NCI-H748 (cell line): Measurements from ENCODE around the gene SAC3D1.
"Not testable (repeated sequence)": the region's sequence is repeated elsewhere in the genome, so short reads cannot be mapped to it uniquely, and the experiment has no call there.

Experiments used
- DNase-seq: peaks from one replicate; lab custom pipeline; 2025; ENCODE audit not compliant: unreplicated experiment; lab: John Stamatoyannopoulos, UW

Gene SAC3D1

GRCh38 chr11:65023502-65023901 lies 17.5 kb upstream of the SAC3D1 start:
- not testable (repeated sequence) for DNase-seq

DNA sequence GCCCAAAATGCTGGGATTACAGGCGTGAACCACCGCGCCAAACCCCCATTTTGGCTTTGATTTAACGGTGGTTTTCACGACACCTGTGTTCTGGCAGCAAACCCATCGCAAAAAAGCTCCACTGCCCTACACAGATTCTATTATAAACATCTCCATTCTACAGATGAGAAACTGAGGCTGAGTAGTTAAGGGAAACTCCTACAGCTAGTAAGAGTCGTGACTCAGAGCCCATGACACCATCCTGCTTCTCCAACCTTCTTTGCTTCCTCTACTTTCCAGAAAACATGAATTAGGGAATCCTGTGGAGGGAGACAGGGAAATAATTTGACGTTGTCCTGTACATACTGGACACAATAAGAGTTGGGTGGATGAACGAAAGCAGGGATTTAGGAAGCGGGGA lies 14.2 kb upstream of the SAC3D1 start:
- no peak for DNase-seq

DNA sequence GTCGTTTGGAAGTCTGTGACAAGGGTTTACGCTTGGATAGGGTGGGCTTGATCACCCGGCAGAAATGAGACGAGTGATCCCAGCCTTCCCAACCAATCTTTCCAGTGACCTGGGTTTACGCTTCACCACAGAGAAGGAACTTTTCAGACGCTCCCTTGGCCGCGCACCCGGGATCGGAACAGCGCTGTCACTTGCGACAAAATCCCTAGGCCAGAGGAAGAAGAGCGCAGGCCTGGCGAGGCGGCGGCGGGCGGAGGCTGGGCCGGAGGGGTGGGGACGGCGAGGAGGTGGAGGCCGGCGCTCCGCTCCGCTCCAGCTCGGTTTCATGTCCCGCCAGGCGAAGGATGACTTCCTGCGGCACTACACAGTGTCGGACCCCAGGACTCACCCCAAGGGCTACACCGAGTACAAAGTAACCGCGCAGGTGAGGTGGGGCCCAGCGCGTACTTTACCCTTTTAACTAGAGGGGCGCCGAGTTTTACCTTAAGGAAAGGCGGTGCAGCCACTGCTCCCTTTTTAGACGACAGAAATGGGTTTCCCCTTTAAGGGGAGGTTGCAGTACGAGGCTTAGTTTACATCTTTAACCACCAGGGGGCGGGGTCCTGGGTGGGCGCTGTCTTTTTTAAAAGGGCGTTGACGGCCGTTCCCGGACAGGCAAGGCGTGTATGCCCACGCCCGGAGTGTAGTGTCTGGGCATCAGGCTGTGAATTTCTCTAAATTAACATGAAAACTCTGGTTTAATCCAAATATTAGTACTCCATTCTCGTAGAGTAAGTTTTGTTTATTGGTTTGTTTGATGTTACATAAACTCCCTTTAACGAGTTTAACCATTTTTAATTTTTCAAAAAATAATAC lies 13.6 kb upstream of the SAC3D1 start, which contains the start of gene SNX15:
Gene SNX15, plus strand, starts transcription at position 227 of the 855 bp plus-strand sequence. Its CDS starts 99 bp downstream, at position 326.
- peak; percentile 98 for DNase-seq

GRCh38 chr11:65032216-65032615 lies 8.8 kb upstream of the SAC3D1 start:
- DNase-seq = no peak

DNA sequence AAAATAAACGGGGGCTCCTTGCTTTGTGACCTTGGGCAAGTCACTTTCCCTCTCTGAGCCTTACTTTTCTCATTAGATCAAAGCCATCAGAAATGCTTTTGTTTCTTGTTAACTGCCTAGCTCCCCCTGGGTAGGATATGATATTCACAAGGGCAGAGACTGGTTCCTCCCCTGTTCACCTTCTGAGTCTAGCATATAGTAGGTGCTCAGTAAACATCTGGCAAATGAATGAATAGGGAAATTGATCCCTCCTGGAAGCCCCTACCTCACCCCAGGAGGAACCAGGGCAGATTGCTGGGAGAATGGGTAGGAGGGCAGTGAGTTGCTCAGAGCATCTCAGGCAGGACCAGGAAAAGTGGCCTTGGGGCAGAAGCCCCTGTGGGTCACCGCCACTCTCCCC lies 6.6 kb upstream of the SAC3D1 start:
- no peak for DNase-seq

- no peak for DNase-seq
These were observed 5.4 kb upstream of the SAC3D1 start for GRCh38 chr11:65035579-65035978.

DNA sequence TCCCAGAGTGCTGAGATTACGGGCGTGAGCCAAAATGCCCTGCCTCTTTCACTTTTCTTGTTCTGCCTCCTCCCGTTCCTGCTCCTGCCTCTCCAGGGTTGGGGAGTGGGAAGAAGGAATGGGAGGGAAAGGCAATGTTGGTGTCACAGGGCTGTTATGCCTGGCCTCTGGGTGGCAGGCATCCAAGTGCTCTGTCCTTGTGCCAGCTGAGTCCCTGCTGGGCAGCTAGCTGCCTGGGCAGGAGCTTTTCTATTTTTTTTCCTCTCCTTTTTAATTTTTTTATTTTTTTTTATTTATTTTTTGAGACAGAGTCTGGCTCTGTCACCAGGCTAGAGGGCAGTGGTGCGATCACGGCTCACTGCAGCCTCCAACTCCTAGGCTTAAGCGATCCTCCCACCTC lies 4.1 kb upstream of the SAC3D1 start:
- DNase-seq = no peak

DNA sequence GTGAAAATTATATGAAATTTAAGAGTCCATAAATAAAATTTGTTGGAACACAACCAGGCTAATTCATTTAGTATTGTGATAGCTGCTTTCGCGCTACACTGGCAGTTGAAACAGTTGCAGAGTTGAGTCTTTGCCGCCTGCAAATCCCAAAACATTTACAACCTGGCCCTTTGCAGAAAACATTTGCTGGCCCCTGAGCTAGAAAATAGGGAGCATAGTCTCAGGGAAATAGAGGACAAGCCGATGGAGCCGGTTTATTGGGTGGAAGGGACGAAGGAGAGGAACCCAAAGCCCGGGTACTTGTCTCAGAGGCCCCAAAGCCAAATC lies 527 bp upstream of the SAC3D1 start:
- no peak for DNase-seq

GRCh38 chr11:65042891-65043290 lies 1.9 kb downstream of the SAC3D1 start:
- DNase-seq = no peak

DNA sequence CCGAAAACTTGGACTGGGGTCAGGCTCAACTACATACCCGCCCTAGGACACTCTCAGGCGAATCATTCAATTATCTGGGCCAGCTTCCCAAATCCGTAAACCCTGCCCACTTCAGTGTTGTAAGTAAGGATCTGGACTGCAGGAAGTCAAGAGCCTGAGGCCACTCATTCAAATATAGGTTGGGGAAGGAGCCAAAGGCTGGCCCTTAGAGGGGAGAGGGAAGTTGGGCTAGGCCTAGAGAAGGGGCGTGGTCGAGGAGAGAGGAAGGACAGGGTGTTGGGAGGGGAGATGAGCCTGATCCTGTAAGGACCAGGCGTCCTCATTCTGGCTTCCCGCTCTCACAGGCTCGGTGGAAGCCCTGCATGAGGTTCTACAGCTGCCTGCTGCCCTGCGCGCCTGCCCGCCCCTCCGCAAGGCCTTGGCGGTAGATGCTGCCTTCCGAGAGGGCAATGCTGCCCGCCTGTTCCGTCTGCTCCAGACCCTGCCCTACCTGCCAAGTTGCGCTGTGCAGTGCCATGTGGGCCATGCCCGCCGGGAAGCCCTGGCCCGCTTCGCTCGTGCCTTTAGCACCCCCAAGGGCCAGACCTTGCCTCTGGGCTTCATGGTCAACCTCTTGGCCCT lies 3.0 kb downstream of the SAC3D1 start:
- no peak for DNase-seq

DNA sequence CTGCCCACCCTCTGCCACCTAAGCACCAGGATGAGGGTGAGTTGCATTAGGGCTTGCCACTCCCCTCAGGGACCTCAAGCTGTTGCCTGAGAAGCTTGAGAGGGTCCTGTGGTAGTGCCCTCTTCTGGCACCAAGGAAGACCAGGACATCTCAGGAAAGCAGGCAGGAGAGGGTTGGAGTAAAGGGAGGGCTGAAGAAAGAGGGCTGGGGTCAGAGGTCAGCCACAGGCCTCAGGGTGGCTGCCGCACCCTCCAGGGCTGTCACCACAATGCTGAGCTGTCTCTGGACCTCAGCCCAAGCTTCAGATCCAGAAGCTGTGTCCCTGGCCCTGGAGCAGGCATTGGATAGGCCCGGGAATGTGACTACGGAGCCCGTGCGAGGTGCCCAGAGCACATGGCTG lies 4.1 kb downstream of the SAC3D1 start:
- no peak for DNase-seq

DNA sequence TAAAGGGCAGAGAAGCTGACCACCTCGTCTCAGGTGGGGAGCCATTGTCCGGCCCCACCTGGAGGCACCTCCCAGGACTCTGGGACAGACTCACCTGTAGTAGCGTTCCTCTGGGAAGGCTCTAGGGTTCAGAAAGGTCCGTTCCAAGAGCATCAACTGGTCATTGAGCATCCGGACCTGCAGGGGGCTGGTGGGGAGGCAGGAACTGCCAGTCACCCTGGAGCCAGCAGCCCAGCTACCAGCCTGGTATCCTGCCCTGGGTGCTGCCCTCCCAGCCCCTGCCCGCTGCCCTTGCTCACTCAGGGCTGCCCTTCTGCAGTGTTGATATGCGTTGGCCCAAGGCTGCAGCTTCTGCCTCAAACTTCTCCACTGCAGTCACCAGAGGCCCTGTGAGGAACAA lies 4.7 kb downstream of the SAC3D1 start:
- DNase-seq = no peak

GRCh38 chr11:65047581-65048422 lies 6.8 kb downstream of the SAC3D1 start:
- no peak for DNase-seq

DNA sequence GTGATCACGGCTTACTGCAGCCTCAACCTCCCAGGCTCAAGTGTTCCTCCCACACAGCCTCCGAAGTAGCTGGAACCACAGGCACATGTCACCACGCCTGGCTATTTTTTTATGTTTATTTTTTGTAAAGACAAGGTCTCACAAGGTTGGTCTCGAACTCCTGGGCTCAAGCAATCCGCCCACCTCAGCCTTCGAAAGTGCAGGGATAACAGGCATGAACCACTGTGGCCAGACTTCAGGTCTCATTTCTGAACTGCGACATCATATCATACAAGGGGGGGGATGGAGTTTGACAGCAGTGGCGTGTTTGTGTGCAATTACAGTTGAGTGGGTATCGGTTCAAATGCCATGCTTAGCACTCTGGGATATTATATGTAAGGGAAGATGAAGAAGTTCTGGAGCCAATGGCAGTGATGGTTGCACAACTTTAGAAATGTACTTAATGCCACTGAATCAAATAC lies 10.4 kb downstream of the SAC3D1 start:
- no peak for DNase-seq

DNA sequence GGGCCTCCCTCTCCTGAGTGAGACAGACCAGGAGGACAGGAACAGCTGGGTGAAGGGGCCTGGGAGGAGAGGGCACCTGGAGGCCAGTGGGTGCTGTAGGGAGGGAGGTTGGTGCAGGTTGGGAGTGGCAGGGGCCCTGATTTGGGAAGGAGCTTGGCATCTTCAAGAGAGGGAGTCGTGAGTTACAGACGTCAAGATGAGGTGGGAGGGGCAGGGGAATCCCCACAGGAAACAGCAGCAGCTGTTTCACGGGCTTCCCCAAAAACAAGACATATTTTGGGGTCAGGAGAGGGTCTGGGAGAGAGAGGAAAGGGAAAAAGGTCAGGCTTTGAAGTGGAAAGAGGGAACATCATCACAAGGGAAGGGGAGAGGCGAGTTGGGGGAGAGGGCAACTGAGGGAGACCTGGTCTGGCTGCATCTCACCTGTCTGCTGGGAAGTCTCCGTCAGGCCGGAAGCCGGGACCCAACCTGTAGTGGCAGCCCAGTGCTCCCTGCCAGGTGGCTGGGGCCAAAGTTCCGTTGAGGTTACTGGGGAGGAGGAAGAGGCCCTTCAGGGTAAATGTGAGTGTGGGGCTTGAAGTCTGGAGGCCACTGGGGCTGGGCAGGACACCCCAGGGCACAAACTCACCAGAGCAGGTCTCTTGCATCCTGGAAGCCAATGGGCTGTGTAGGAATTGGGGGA lies 13.0 kb downstream of the SAC3D1 start:
- DNase-seq = no peak

DNA sequence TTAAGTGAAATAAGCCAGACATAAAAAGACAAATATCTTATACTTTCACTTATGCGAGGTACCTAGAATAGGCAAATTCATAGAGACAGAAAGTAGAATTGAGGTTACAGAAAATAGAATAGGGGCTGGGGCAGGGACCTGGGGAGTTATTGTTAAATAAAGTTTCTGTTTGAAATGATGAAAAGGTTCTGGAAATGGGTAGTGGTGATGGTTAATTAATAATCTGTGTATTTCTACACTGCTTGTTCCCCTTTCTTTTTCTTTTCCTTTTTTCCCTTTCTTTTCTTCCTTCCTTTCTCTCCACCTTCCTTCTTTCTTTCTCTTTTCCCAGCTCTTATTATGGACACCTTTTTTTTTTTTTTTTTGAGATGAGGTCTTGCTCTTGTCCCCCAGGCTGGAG lies 14.5 kb downstream of the SAC3D1 start:
- no peak for DNase-seq

- DNase-seq = no peak
These were observed 16.0 kb downstream of the SAC3D1 start for GRCh38 chr11:65056999-65057398.

- DNase-seq = no peak
These were observed 16.5 kb downstream of the SAC3D1 start for GRCh38 chr11:65057526-65057925.

DNA sequence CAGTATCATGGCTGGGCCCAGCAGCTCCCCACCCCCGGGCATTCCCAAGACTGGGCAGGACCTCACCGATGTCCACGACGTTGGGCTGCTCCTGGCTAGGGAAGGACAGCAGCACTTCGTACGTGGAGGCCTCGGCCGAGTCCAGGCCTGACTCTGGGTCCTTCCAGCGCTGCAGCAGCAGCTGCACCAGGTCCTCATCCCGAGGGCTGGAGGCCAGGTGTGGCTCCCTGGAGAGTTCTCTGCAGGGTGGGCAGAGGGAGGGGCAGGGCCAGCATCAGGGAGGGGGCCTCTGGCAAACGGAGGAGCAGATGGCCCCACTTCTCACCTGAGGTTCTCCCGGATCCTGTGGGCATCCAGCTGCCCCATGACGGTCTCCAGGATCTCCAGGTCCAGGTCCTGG lies 17.0 kb downstream of the SAC3D1 start:
- no peak for DNase-seq

GRCh38 chr11:65058419-65059054 lies 17.5 kb downstream of the SAC3D1 start, which contains the start of gene NAALADL1:
Gene NAALADL1, minus strand, starts transcription at chr11:65058553. Its CDS starts 32 bp downstream, at chr11:65058521.
- no peak for DNase-seq
